ENCODE data around the gene DPM2. TPM values are rescaled to one million over a fixed set of nuclear protein-coding genes. Genes with fewer than 3 reads are reported as not detected.
A peak's percentile ranks its signal among the peaks of the same experiment; 100 is the strongest.

The DPM2 gene
- total and polyA plus RNA-seq, 7 donors: 9.7 to 39.6 (median 16.6) TPM

DNA sequence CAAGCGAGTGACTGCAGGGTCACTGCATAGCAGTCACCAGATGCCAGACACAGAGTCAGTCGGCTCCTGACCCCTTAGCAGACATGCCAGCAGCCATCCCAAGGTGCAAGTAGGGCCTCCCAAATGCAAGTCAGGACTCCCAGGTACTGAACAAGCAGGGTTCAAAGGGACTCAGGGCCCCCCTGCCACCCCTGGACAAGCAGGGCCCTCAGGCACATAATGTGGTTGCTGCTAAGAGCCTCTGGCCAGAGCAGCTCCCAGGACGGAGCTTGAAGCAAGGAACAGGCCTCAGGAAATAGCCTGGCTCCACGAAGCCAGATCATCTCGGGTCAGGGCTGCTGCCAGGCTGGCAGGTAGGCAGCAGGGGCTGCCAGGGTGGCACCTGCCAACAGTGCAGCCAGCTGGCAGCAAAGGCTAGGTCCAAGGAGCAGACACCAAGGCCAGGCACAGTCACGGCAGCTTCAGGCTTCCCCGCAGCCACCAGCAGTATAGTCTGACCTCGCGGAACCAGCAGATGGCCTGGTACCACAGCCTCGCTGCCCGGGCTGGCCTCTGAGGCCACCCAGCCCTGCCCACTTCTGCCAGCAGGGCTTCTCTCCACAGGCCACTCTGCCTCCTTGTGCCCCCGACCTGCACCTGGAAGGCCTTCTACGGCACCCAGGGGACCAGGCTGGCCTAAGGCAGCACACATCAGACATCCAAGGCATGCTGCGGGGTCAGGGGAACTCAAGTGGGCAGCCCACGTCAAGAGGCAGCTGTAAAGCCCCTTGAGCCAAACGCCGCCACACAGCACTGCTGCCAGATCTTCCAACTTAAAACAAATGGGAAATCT lies 35.7 kb upstream of the DPM2 start:
- peaks cover 93% of the 10 kb centered on the region for H3K4me1 ChIP-seq
- H3K27ac ChIP-seq: peak overlapping the region; percentile 78
- no peaks in the 10 kb centered on the region for H3K9me3 ChIP-seq
- intact Hi-C loops (cut with DNase I): no loop called here
- ATAC-seq: peak; percentile 70 to 91 (median 87)
- TF ChIP-seq, protein P1, sequence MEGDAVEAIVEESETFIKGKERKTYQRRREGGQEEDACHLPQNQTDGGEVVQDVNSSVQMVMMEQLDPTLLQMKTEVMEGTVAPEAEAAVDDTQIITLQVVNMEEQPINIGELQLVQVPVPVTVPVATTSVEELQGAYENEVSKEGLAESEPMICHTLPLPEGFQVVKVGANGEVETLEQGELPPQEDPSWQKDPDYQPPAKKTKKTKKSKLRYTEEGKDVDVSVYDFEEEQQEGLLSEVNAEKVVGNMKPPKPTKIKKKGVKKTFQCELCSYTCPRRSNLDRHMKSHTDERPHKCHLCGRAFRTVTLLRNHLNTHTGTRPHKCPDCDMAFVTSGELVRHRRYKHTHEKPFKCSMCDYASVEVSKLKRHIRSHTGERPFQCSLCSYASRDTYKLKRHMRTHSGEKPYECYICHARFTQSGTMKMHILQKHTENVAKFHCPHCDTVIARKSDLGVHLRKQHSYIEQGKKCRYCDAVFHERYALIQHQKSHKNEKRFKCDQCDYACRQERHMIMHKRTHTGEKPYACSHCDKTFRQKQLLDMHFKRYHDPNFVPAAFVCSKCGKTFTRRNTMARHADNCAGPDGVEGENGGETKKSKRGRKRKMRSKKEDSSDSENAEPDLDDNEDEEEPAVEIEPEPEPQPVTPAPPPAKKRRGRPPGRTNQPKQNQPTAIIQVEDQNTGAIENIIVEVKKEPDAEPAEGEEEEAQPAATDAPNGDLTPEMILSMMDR (IDR thresholded peaks at IDR 0.05): peak; percentile 35
- DNase-seq: peak; percentile 64 to 92
- H3K36me3 ChIP-seq (ENCODE audit: insufficient read depth in 1 of 2, low read depth in 1 of 2): no peaks in the 10 kb centered on the region
- H3K27me3 ChIP-seq (ENCODE audit: insufficient read depth in 3 of 3, low read length in 2 of 3): no peaks in the 10 kb centered on the region
- H3K4me3 ChIP-seq: no peak overlapping the region
- 22 to 51% (median 30%) methylated on average over 17 of the region's 17 CpGs for WGBS, 3 donors

DNA sequence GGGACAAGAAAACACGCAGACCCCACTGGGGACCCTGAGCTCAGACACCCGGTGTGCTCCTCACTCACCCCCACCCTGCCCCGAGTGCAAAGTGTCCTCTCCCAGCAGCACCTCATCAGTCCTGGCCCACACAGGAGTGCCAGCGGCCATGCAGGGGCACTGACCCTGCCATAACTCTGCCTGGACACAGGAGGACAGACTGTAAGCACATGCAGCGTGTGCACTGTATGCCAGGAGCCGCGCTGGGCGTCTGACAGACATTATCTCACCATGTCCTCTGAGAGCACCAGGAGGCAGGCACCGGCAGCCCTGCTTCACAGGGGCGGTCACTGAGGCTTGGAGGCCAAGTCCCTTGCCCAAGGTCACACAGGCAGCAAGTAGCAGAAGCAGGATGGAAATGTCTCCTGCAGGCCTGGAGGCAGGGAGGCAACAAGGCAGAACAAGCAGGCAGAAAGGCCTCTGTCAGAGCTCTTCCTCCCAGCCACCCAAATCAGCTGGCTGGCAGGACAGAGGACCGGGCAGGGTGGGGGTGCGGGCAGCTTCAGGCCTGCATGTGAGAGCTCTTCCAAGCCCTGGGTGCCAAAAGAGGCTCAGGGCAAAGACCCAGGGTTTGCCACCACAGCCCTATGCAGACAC lies 34.7 kb upstream of the DPM2 start:
- H3K36me3 ChIP-seq (ENCODE audit: insufficient read depth in 1 of 2, low read depth in 1 of 2): no peaks in the 10 kb centered on the region
- no peaks in the 10 kb centered on the region for H3K9me3 ChIP-seq
- intact Hi-C loops (cut with DNase I): no loop called here
- H3K27me3 ChIP-seq (ENCODE audit: insufficient read depth in 3 of 3, low read length in 2 of 3): no peaks in the 10 kb centered on the region
- H3K27ac ChIP-seq: peak overlapping the region; percentile 78
- ATAC-seq (peak in 1 of 4 donors; percentile 10), DNase-seq (no peak)
- H3K4me3 ChIP-seq: no peak overlapping the region
- peaks cover 93% of the 10 kb centered on the region for H3K4me1 ChIP-seq
- TF ChIP-seq, protein P1 (IDR thresholded peaks at IDR 0.05): no peak
- WGBS, 3 donors: 24 to 46% (median 34%) methylated on average over 12 of the region's 12 CpGs

DNA sequence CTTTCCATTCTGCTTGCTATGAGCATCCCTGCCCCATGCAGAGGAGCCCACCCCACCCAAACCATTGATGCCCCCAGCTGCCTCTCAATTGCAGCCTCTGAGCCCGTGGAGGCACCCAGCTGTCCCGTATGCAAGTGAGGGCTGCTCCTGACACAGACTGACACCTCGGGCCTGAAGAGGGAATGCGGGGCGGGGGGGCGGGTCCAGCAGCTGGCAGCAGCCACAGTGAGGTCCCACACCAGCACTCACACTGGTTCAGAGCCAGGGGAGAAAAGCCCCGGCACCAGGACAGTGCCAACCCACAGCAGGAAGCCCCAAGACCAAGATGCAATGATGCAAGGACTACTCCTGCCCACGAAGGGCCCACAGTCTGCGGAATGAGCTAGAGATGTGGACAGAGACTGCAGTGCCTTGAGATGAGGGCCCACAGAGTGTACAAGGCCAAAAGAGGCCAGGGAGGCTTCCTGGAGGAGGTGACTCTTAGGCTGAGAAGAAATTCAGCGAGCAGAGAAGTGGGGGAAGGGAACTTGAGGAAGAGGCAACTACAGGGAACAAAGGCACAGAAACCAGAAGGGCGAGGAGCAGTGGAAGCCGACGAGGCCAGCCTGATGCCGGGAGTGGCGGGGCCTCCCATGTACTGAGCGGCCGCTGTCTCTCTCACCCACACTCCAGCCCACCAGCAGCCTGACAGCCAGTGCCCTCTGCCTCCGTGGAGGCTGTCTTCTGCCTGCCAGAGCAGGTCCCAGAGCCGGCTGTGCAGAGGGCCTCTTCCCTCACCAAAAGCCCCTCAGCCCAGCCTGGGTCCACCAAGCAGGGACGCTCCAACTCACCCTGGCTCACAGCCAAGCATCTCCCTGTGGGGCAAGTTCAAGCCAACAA lies 33.9 kb upstream of the DPM2 start:
- WGBS, 3 donors: 45 to 63% (median 48%) methylated on average over 17 to 20 of the region's 20 CpGs
- DNase-seq (no peak), ATAC-seq (no peak)
- Histone ChIP-seq H3K27me3 (ENCODE audit: insufficient read depth in 3 of 3, low read length in 2 of 3) (no peaks in the 10 kb centered on the region), H3K9me3 (no peaks in the 10 kb centered on the region), H3K27ac (peak overlapping the region; percentile 46), H3K4me1 (peaks cover 90% of the 10 kb centered on the region), H3K4me3 (no peak overlapping the region), H3K36me3 (ENCODE audit: insufficient read depth in 1 of 2, low read depth in 1 of 2) (no peaks in the 10 kb centered on the region)
- TF ChIP-seq, protein P1 (IDR thresholded peaks at IDR 0.05): no peak
- intact Hi-C loops (cut with DNase I): no loop called here

DNA sequence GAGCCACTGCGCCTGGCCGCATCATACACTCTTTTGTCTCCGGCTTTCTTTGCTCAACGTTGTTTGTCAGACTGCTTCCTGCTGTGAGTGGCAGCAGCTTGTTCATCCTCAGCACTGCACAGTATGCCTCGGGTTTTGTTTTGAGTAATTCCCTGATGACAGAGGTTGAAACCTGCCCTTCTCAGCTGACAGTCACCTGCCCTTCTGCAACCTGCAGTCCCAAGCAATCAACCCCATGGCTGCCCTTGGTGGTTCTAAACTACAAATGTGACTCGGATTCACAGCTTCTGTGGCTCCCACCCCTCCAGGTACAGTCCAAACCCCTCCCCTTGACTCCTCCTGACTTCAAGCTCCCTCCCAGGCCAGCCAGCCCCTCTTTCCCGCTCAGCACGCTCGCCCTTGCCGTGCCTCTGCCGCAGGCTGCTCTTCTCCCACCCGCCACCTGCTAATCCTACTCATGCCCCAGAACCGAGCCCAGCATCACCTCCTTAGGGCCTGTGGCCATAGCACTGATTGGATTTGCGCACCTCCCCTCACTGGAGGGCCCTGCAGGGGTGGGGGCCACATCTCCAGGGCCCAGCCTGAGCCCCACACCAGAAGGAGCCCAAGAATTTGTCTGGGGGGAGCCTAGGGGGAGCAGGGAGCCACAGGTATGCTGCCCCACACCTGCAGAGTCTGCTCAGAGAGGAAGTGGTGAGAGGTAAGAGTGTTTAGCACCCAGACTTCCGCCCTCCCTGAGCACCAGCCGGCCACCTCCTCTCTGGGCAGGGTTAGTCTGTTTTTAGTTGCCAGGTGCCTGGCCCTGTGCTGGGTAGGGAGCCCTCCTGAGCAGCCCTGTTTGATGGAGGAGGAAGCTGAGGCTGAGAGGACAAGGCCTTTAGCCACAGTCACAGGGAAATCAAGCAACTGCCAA lies 33.0 kb upstream of the DPM2 start:
- Histone ChIP-seq H3K27me3 (ENCODE audit: insufficient read depth in 3 of 3, low read length in 2 of 3) (no peaks in the 10 kb centered on the region), H3K4me1 (peaks cover 90% of the 10 kb centered on the region), H3K9me3 (no peaks in the 10 kb centered on the region), H3K36me3 (ENCODE audit: insufficient read depth in 1 of 2, low read depth in 1 of 2) (no peaks in the 10 kb centered on the region), H3K4me3 (no peak overlapping the region), H3K27ac (no peak overlapping the region)
- intact Hi-C loops (cut with DNase I): no loop called here
- TF ChIP-seq, protein P1 (IDR thresholded peaks at IDR 0.05): no peak
- WGBS, 3 donors: 76 to 83% (median 76%) methylated on average over 16 of the region's 16 CpGs
- DNase-seq (no peak), ATAC-seq (no peak)

Data from psoas muscle (tissue), 8 donors.